GM21529 (cell line): ENCODE measurements around the gene NTSR1.

Experiments used
- ATAC-seq: cut with Tn5 transposase; IDR thresholded peaks from one replicate; pipeline ENCODE4 v1.9.1; 2021; ENCODE audit not compliant: unreplicated experiment

NTSR1 gene

DNA sequence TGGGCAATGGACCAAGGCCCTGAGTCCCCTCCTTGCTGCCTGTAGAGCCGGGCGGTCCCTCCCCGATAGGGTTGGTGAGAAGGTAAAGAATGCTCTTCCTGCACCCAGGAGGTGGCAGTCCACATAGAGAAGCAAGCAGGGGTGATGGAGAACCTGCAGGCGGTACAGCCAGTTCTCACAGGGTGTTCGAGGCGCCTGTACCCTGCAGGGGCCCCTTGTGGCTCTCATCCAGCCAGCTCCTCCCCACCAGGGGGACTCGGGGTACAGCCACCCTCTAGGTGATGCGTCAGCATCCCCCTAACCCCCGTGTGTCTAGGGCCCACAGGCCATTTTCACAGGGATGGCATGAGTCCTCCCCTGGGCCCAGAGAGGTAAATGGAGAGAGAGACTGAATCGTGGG is 103.1 kb downstream of the NTSR1 start:
- no peak for ATAC-seq
